HCT116 (cell line): ENCODE data around the gene PROM2.

ENCODE experiments used
- EGR1 ChIP-seq: IDR thresholded peaks from 2 replicates; pipeline ENCODE4 v1.6.1; 2012; ENCODE audit warnings: low read depth
- ELF1 ChIP-seq: IDR thresholded peaks from 2 replicates; pipeline ENCODE4 v1.6.1; 2012; ENCODE audit warnings: low read depth, borderline replicate concordance
- EZH2 ChIP-seq: fragments of 200-600 bp; sonication (generic); IDR thresholded peaks from 2 replicates; pipeline ENCODE4 v1.6.1; 2017; ENCODE audit warnings: antibody characterized with exemption, mixed run types
- FOSL1 ChIP-seq: IDR thresholded peaks from 2 replicates; pipeline ENCODE4 v1.6.1; 2012; ENCODE audit warnings: low read depth
- POLR2A ChIP-seq: IDR thresholded peaks from 2 replicates; pipeline ENCODE4 v1.7.0; 2011; ENCODE audit warnings: borderline replicate concordance; ENCODE audit not compliant: insufficient read depth, insufficient read length; ENCODE audit errors: extremely low read depth
- POLR2AphosphoS5 ChIP-seq: IDR thresholded peaks from 2 replicates; pipeline ENCODE4 v1.6.1; 2011; ENCODE audit warnings: mild to moderate bottlenecking, low read depth, low read length, moderate library complexity
- RAD21 ChIP-seq: IDR thresholded peaks from 2 replicates; pipeline ENCODE4 v1.6.1; 2012; ENCODE audit warnings: low read depth, mild to moderate bottlenecking
- TF ChIP-seq, protein P1 (sequence below), 3 experiments: fragments of 200-600 bp in 1 of 3; sonication (generic) in 1 of 3; IDR thresholded peaks in 2 of 3; conservative IDR thresholded peaks in 1 of 3; 2 replicates each; pipeline ENCODE4 v1.5.1; 2012 to 2017; ENCODE audit warnings: low read depth in 2 of 3, low read length in 2 of 3, antibody characterized with exemption in 1 of 3, borderline replicate concordance in 1 of 3, control low read depth in 1 of 3, mild to moderate bottlenecking in 1 of 3, mixed read lengths in 1 of 3, mixed run types in 1 of 3, moderate library complexity in 1 of 3; ENCODE audit not compliant: insufficient read depth in 1 of 3
- TF ChIP-seq, protein P2 (sequence below): IDR thresholded peaks from 2 replicates; pipeline ENCODE4 v1.6.1; 2012; ENCODE audit warnings: low read depth
- TF ChIP-seq, protein P3 (sequence below): IDR thresholded peaks from 2 replicates; pipeline ENCODE4 v1.6.1; 2011; ENCODE audit warnings: mild to moderate bottlenecking, low read length, moderate library complexity; ENCODE audit not compliant: insufficient replicate concordance; ENCODE audit errors: extremely low read depth

DNA sequence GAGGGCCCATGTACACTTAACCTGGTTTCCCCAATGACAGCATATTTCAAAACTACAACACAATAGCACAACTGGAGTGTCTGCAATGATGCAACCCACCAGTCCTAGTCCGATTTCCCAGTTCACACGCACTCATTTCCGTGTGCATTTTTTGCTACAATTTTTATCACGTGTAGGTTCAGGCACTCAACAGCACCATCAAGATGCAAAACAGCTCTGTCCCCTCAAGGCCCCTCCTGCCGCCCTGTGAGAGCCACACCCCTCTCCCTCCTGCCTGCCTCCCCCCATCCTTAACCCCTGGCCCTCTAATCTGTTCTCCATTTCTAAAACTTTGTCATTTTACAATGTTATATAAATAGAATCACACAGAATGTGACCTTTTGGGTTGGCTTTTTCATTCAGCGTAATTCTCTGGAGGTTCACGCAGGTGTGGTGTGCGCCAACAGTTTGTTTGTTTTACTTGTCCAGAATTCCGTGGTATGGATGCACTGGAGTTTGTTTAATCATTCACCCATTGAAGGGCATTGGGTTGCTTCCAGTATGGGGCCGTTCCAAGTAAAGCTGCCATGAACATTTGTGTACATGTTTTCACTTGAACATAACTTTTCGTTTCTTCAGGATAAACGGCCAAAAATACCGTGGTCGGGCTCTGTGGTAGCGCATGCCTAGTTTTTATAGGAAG is 31.3 kb downstream of the PROM2 start:
- TF ChIP-seq, protein P1, sequence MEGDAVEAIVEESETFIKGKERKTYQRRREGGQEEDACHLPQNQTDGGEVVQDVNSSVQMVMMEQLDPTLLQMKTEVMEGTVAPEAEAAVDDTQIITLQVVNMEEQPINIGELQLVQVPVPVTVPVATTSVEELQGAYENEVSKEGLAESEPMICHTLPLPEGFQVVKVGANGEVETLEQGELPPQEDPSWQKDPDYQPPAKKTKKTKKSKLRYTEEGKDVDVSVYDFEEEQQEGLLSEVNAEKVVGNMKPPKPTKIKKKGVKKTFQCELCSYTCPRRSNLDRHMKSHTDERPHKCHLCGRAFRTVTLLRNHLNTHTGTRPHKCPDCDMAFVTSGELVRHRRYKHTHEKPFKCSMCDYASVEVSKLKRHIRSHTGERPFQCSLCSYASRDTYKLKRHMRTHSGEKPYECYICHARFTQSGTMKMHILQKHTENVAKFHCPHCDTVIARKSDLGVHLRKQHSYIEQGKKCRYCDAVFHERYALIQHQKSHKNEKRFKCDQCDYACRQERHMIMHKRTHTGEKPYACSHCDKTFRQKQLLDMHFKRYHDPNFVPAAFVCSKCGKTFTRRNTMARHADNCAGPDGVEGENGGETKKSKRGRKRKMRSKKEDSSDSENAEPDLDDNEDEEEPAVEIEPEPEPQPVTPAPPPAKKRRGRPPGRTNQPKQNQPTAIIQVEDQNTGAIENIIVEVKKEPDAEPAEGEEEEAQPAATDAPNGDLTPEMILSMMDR (IDR thresholded peaks at IDR 0.05 in 2 of 3, conservative IDR thresholded peaks at IDR 0.05 in 1 of 3; ENCODE audit: borderline replicate concordance in 1 of 3, insufficient read depth in 1 of 3, low read depth in 2 of 3, low read length in 2 of 3), result no peak
- TF ChIP-seq EZH2 (no peak), POLR2A (no peak), POLR2AphosphoS5 (no peak), ELF1 (no peak), FOSL1 (no peak), RAD21 (no peak), EGR1 (no peak)
- TF ChIP-seq, protein P2, sequence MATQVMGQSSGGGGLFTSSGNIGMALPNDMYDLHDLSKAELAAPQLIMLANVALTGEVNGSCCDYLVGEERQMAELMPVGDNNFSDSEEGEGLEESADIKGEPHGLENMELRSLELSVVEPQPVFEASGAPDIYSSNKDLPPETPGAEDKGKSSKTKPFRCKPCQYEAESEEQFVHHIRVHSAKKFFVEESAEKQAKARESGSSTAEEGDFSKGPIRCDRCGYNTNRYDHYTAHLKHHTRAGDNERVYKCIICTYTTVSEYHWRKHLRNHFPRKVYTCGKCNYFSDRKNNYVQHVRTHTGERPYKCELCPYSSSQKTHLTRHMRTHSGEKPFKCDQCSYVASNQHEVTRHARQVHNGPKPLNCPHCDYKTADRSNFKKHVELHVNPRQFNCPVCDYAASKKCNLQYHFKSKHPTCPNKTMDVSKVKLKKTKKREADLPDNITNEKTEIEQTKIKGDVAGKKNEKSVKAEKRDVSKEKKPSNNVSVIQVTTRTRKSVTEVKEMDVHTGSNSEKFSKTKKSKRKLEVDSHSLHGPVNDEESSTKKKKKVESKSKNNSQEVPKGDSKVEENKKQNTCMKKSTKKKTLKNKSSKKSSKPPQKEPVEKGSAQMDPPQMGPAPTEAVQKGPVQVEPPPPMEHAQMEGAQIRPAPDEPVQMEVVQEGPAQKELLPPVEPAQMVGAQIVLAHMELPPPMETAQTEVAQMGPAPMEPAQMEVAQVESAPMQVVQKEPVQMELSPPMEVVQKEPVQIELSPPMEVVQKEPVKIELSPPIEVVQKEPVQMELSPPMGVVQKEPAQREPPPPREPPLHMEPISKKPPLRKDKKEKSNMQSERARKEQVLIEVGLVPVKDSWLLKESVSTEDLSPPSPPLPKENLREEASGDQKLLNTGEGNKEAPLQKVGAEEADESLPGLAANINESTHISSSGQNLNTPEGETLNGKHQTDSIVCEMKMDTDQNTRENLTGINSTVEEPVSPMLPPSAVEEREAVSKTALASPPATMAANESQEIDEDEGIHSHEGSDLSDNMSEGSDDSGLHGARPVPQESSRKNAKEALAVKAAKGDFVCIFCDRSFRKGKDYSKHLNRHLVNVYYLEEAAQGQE, result no peak
- TF ChIP-seq, protein P3, sequence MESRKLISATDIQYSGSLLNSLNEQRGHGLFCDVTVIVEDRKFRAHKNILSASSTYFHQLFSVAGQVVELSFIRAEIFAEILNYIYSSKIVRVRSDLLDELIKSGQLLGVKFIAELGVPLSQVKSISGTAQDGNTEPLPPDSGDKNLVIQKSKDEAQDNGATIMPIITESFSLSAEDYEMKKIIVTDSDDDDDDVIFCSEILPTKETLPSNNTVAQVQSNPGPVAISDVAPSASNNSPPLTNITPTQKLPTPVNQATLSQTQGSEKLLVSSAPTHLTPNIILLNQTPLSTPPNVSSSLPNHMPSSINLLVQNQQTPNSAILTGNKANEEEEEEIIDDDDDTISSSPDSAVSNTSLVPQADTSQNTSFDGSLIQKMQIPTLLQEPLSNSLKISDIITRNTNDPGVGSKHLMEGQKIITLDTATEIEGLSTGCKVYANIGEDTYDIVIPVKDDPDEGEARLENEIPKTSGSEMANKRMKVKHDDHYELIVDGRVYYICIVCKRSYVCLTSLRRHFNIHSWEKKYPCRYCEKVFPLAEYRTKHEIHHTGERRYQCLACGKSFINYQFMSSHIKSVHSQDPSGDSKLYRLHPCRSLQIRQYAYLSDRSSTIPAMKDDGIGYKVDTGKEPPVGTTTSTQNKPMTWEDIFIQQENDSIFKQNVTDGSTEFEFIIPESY, result no peak
